ENCODE results near the gene STX1A. TPM values are rescaled to one million over a fixed set of nuclear protein-coding genes. Genes with fewer than 3 reads are reported as not detected.
"Not testable (repeated sequence)": the region's sequence is repeated elsewhere in the genome, so short reads cannot be mapped to it uniquely, and the experiment has no call there.

The STX1A gene
- polyA plus RNA-seq, 1 donor (not counting 4 experiments of a cell fraction or from before 2014, with no cell fraction given): 22.4 TPM

DNA sequence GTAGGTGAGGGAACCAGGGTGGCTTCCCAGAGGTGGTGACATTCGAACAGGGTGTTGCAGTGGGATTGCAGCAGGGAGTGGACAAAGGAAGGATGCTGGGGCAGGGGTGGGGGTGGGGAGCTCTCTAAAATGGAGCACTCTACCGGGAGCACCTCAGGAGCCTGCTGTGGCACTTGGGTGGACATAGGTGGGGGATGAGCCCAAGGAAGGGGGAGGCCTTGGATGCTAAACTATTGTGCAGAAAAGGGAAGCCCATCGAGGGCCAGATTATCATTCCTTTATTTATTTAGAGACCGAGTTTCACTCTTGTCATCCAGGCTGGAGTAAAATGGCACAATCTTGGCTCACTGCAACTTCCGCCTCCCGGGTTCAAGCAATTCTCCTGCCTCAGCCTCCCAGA, 3.3 kb upstream of the STX1A start:
- no peak overlapping the region for H3K4me3 ChIP-seq (ENCODE audit: control insufficient read depth in 2 of 3, extremely low read depth in 1 of 3, insufficient read depth in 2 of 3, low read depth in 1 of 3, low read length in 3 of 3)
- dilution Hi-C loops (cut with MboI; ENCODE audit: extremely low pct_ligation_motif_present, low sequenced_read_pairs): no loop called here
- no peak overlapping the region for H3K27ac ChIP-seq (ENCODE audit: control insufficient read depth, insufficient read depth, low read length)
- TF ChIP-seq, protein P1, sequence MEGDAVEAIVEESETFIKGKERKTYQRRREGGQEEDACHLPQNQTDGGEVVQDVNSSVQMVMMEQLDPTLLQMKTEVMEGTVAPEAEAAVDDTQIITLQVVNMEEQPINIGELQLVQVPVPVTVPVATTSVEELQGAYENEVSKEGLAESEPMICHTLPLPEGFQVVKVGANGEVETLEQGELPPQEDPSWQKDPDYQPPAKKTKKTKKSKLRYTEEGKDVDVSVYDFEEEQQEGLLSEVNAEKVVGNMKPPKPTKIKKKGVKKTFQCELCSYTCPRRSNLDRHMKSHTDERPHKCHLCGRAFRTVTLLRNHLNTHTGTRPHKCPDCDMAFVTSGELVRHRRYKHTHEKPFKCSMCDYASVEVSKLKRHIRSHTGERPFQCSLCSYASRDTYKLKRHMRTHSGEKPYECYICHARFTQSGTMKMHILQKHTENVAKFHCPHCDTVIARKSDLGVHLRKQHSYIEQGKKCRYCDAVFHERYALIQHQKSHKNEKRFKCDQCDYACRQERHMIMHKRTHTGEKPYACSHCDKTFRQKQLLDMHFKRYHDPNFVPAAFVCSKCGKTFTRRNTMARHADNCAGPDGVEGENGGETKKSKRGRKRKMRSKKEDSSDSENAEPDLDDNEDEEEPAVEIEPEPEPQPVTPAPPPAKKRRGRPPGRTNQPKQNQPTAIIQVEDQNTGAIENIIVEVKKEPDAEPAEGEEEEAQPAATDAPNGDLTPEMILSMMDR (optimal IDR thresholded peaks at IDR 0.05 in 1 of 3, IDR thresholded peaks at IDR 0.05 in 1 of 3, conservative IDR thresholded peaks at IDR 0.05 in 1 of 3; ENCODE audit: extremely low read depth in 1 of 3, insufficient read depth in 2 of 3, low read length in 3 of 3): no peak
- no peak for TF ChIP-seq EZH2 (IDR thresholded peaks at IDR 0.05; ENCODE audit: low read length)
- H3K27me3 ChIP-seq (ENCODE audit: control insufficient read depth, extremely low read depth, insufficient read depth, low read length): no peaks in the 10 kb centered on the region
- H2AFZ ChIP-seq (ENCODE audit: control insufficient read depth, low read length): no peak overlapping the region
- no peak for DNase-seq (ENCODE audit: low read depth, low spot score)
- H3K4me2 ChIP-seq (ENCODE audit: control insufficient read depth, extremely low read depth, insufficient read depth, low read depth, low read length): no peak overlapping the region
- H3K9me3 ChIP-seq (ENCODE audit: control insufficient read depth, low read depth, low read length): no peaks in the 10 kb centered on the region
- H3K36me3 ChIP-seq (ENCODE audit: control insufficient read depth in 2 of 2, extremely low read depth in 1 of 2, insufficient read depth in 2 of 2, low read length in 2 of 2): no peaks in the 10 kb centered on the region
- H3K4me1 ChIP-seq (ENCODE audit: control insufficient read depth, extremely low read depth, insufficient read depth, low read length): peaks cover 7% of the 10 kb centered on the region
- no peaks in the 10 kb centered on the region for H3K9me1 ChIP-seq (ENCODE audit: control insufficient read depth, extremely low read depth, insufficient read depth, low read length)
- no peak overlapping the region for H3K9ac ChIP-seq (ENCODE audit: control insufficient read depth, extremely low read depth, insufficient read depth, low read length)
- no peak for FAIRE-seq
- peaks cover 14% of the 10 kb centered on the region for H3K79me2 ChIP-seq (ENCODE audit: control insufficient read depth, insufficient read depth, low read length)
- peaks cover 1% of the 10 kb centered on the region for H4K20me1 ChIP-seq (ENCODE audit: control insufficient read depth, extremely low read depth, insufficient read depth, low read length)

DNA sequence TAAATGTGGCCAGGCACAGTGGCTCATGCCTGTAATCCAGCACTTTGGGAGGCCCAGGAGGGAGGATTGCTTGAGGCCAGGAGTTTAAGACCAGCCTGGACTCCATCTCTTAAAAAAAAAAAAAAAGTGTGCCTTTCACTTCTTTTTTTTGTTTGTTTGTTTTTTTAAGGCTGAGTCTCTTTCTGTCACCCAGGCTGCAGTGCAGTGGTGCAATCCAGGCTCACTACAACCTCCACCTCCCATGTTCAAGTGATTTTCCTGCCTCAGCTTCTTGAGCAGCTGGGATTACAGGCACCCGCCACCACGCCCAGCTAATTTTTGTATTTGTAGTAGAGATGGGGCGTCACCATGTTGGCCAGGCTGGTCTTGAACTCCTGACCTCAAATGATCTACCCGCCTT, 2.7 kb upstream of the STX1A start:
- Histone ChIP-seq H3K4me1 (ENCODE audit: control insufficient read depth, extremely low read depth, insufficient read depth, low read length) (peaks cover 13% of the 10 kb centered on the region), H3K79me2 (ENCODE audit: control insufficient read depth, insufficient read depth, low read length) (peaks cover 20% of the 10 kb centered on the region)
- H3K27me3 ChIP-seq (ENCODE audit: control insufficient read depth, extremely low read depth, insufficient read depth, low read length); H4K20me1 ChIP-seq (ENCODE audit: control insufficient read depth, extremely low read depth, insufficient read depth, low read length); H2AFZ ChIP-seq (ENCODE audit: control insufficient read depth, low read length); FAIRE-seq; H3K4me3 ChIP-seq (ENCODE audit: control insufficient read depth in 2 of 3, extremely low read depth in 1 of 3, insufficient read depth in 2 of 3, low read depth in 1 of 3, low read length in 3 of 3); H3K4me2 ChIP-seq (ENCODE audit: control insufficient read depth, extremely low read depth, insufficient read depth, low read depth, low read length); H3K27ac ChIP-seq (ENCODE audit: control insufficient read depth, insufficient read depth, low read length); dilution Hi-C loops (cut with MboI; ENCODE audit: extremely low pct_ligation_motif_present, low sequenced_read_pairs); H3K9ac ChIP-seq (ENCODE audit: control insufficient read depth, extremely low read depth, insufficient read depth, low read length); H3K9me1 ChIP-seq (ENCODE audit: control insufficient read depth, extremely low read depth, insufficient read depth, low read length); H3K36me3 ChIP-seq (ENCODE audit: control insufficient read depth in 2 of 2, extremely low read depth in 1 of 2, insufficient read depth in 2 of 2, low read length in 2 of 2); DNase-seq (ENCODE audit: low read depth, low spot score); H3K9me3 ChIP-seq (ENCODE audit: control insufficient read depth, low read depth, low read length): not testable (repeated sequence)

- H3K79me2 ChIP-seq (ENCODE audit: control insufficient read depth, insufficient read depth, low read length): peaks cover 28% of the 10 kb centered on the region
- peaks cover 13% of the 10 kb centered on the region for H4K20me1 ChIP-seq (ENCODE audit: control insufficient read depth, extremely low read depth, insufficient read depth, low read length)
- TF ChIP-seq, protein P1 (optimal IDR thresholded peaks at IDR 0.05 in 1 of 3, IDR thresholded peaks at IDR 0.05 in 1 of 3, conservative IDR thresholded peaks at IDR 0.05 in 1 of 3; ENCODE audit: extremely low read depth in 1 of 3, insufficient read depth in 2 of 3, low read length in 3 of 3): no peak
- TF ChIP-seq EZH2 (IDR thresholded peaks at IDR 0.05; ENCODE audit: low read length): no peak
- no peak overlapping the region for H3K4me2 ChIP-seq (ENCODE audit: control insufficient read depth, extremely low read depth, insufficient read depth, low read depth, low read length)
- peaks cover under 1 to 2% of the 10 kb centered on the region in 2 experiments for H3K36me3 ChIP-seq (ENCODE audit: control insufficient read depth in 2 of 2, extremely low read depth in 1 of 2, insufficient read depth in 2 of 2, low read length in 2 of 2)
- H3K27ac ChIP-seq (ENCODE audit: control insufficient read depth, insufficient read depth, low read length): no peak overlapping the region
- H3K27me3 ChIP-seq (ENCODE audit: control insufficient read depth, extremely low read depth, insufficient read depth, low read length): no peaks in the 10 kb centered on the region
- DNase-seq (ENCODE audit: low read depth, low spot score) (no peak), FAIRE-seq (no peak)
- H3K9ac ChIP-seq (ENCODE audit: control insufficient read depth, extremely low read depth, insufficient read depth, low read length): no peak overlapping the region
- H3K9me3 ChIP-seq (ENCODE audit: control insufficient read depth, low read depth, low read length): no peaks in the 10 kb centered on the region
- no peak overlapping the region for H3K4me3 ChIP-seq (ENCODE audit: control insufficient read depth in 2 of 3, extremely low read depth in 1 of 3, insufficient read depth in 2 of 3, low read depth in 1 of 3, low read length in 3 of 3)
- H3K4me1 ChIP-seq (ENCODE audit: control insufficient read depth, extremely low read depth, insufficient read depth, low read length): peaks cover 21% of the 10 kb centered on the region
- dilution Hi-C loops (cut with MboI; ENCODE audit: extremely low pct_ligation_motif_present, low sequenced_read_pairs): no loop called here
- peaks cover 5% of the 10 kb centered on the region for H3K9me1 ChIP-seq (ENCODE audit: control insufficient read depth, extremely low read depth, insufficient read depth, low read length)
- H2AFZ ChIP-seq (ENCODE audit: control insufficient read depth, low read length): no peak overlapping the region
These were observed 1.9 kb upstream of the STX1A start for GRCh38 chr7:73721377-73721817.

DNA sequence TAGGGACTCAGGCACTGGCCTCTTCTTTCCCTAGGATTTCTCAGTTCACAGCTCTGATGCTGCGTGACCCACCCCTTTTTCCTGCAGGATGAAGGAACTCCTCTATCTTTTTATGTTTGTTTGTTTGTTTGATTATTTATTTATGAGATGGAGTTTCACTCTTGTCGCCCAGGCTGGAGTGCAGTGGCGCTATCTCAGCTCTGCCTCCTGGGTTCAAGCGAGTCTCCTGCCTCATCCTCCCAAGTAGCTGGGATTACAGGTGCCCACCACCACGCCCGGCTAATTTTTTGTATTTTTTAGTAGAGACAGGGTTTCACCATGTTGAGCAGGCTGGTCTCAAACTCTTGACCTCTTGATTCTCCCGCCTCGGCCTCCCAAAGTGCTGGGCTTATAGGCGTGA, 974 bp upstream of the STX1A start:
- dilution Hi-C loops (cut with MboI; ENCODE audit: extremely low pct_ligation_motif_present, low sequenced_read_pairs); H3K9me1 ChIP-seq (ENCODE audit: control insufficient read depth, extremely low read depth, insufficient read depth, low read length); H3K27me3 ChIP-seq (ENCODE audit: control insufficient read depth, extremely low read depth, insufficient read depth, low read length); H2AFZ ChIP-seq (ENCODE audit: control insufficient read depth, low read length); FAIRE-seq; H3K9ac ChIP-seq (ENCODE audit: control insufficient read depth, extremely low read depth, insufficient read depth, low read length); H3K36me3 ChIP-seq (ENCODE audit: control insufficient read depth in 2 of 2, extremely low read depth in 1 of 2, insufficient read depth in 2 of 2, low read length in 2 of 2); H3K4me2 ChIP-seq (ENCODE audit: control insufficient read depth, extremely low read depth, insufficient read depth, low read depth, low read length); H3K4me3 ChIP-seq (ENCODE audit: control insufficient read depth in 2 of 3, extremely low read depth in 1 of 3, insufficient read depth in 2 of 3, low read depth in 1 of 3, low read length in 3 of 3); DNase-seq (ENCODE audit: low read depth, low spot score); H3K9me3 ChIP-seq (ENCODE audit: control insufficient read depth, low read depth, low read length); H3K27ac ChIP-seq (ENCODE audit: control insufficient read depth, insufficient read depth, low read length): not testable (repeated sequence)
- Histone ChIP-seq H3K4me1 (ENCODE audit: control insufficient read depth, extremely low read depth, insufficient read depth, low read length) (peaks cover 31% of the 10 kb centered on the region), H3K79me2 (ENCODE audit: control insufficient read depth, insufficient read depth, low read length) (peaks cover 33% of the 10 kb centered on the region), H4K20me1 (ENCODE audit: control insufficient read depth, extremely low read depth, insufficient read depth, low read length) (peaks cover 22% of the 10 kb centered on the region)
